ENCODE data around the gene PSIP1. TPM values are rescaled to one million over a fixed set of nuclear protein-coding genes. Genes with fewer than 3 reads are reported as not detected.

PSIP1 gene
- total RNA-seq, 1 experiment from 2014 or later, result 362 TPM

DNA sequence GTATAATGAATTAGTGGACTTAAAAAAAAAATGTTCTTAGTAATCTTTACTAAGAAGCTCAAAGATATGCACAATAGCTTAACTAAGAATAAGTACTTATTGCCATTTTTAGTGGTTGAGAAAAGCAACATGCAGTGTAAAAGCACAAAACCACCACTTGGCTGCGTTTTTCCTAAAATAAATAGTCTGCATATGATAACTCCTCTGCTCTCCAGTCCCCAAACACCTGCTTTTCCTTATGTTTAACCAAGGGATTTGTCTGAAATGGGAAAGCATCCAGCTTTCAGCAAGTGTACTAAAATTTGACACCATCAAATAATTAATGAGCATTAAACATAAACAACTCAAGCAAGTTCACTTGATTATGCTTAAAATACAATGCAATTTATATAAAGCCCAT, 41.4 kb downstream of the PSIP1 start:
- H3K4me3 Mint-ChIP-seq, result no peak overlapping the region
- Histone ChIP-seq H3K14ac (ENCODE audit: insufficient read depth, low read length) (no peak overlapping the region), H2AK5ac (ENCODE audit: insufficient read length, low read length) (no peak overlapping the region), H3T11ph (ENCODE audit: low read length) (no peak overlapping the region), H3K27ac (ENCODE audit: insufficient read length, low read depth, low read length) (no peak overlapping the region), H3K79me1 (ENCODE audit: insufficient read depth, low read depth, low read length, poor library complexity, severe bottlenecking) (no peaks in the 10 kb centered on the region), H3K4me1 (ENCODE audit: insufficient read depth, low read length) (no peaks in the 10 kb centered on the region), H3K23ac (ENCODE audit: insufficient read length, low read depth, low read length) (no peak overlapping the region), H3K9me3 (ENCODE audit: control insufficient read depth, low read depth, low read length) (no peaks in the 10 kb centered on the region), H3K9ac (ENCODE audit: extremely low read depth, insufficient read length, low read length) (no peak overlapping the region), H3K18ac (ENCODE audit: insufficient read length, low read depth, low read length) (no peak overlapping the region), H2BK20ac (ENCODE audit: low read depth, low read length, poor library complexity, severe bottlenecking) (no peak overlapping the region), H3K4ac (ENCODE audit: low read depth, low read length) (no peak overlapping the region), H2BK15ac (ENCODE audit: low read depth, low read length) (no peak overlapping the region), H3K56ac (ENCODE audit: insufficient read length, low read depth, low read length) (no peak overlapping the region), H2BK5ac (ENCODE audit: insufficient read length, low read length) (no peak overlapping the region), H3K4me2 (ENCODE audit: insufficient read depth, insufficient read length, low read length) (no peak overlapping the region), H4K5ac (ENCODE audit: insufficient read length, low read depth, low read length) (no peak overlapping the region), H2BK12ac (ENCODE audit: insufficient read length, low read depth, low read length) (no peak overlapping the region), H2AFZ (ENCODE audit: low read length) (no peak overlapping the region), H4K91ac (ENCODE audit: insufficient read length, low read depth, low read length) (no peak overlapping the region), H3K27me3 (ENCODE audit: insufficient read depth, low read length) (no peaks in the 10 kb centered on the region), H4K20me1 (ENCODE audit: control insufficient read depth, insufficient read depth, insufficient read length) (no peaks in the 10 kb centered on the region), H3K79me2 (ENCODE audit: insufficient read depth, low read length) (no peaks in the 10 kb centered on the region), H4K8ac (replicated peaks; ENCODE audit: insufficient read length, low read depth, low read length) (no peak overlapping the region), H2BK120ac (ENCODE audit: low read depth, low read length, poor library complexity, severe bottlenecking) (no peak overlapping the region), H3K23me2 (ENCODE audit: insufficient read length, low read depth, low read length, poor library complexity, severe bottlenecking) (no peaks in the 10 kb centered on the region)
- H3K9me3 Mint-ChIP-seq, result no peaks in the 10 kb centered on the region
- no peaks in the 10 kb centered on the region for H3K4me1 Mint-ChIP-seq
- DNase-seq, result no peak
- peaks cover 39 to 89% (median 79%) of the 10 kb centered on the region in 3 experiments for H3K36me3 Mint-ChIP-seq (ENCODE audit: insufficient read depth in 1 of 3, low read depth in 3 of 3)
- no peaks in the 10 kb centered on the region for H3K27me3 Mint-ChIP-seq (ENCODE audit: low read depth)
- TF ChIP-seq, protein P1, sequence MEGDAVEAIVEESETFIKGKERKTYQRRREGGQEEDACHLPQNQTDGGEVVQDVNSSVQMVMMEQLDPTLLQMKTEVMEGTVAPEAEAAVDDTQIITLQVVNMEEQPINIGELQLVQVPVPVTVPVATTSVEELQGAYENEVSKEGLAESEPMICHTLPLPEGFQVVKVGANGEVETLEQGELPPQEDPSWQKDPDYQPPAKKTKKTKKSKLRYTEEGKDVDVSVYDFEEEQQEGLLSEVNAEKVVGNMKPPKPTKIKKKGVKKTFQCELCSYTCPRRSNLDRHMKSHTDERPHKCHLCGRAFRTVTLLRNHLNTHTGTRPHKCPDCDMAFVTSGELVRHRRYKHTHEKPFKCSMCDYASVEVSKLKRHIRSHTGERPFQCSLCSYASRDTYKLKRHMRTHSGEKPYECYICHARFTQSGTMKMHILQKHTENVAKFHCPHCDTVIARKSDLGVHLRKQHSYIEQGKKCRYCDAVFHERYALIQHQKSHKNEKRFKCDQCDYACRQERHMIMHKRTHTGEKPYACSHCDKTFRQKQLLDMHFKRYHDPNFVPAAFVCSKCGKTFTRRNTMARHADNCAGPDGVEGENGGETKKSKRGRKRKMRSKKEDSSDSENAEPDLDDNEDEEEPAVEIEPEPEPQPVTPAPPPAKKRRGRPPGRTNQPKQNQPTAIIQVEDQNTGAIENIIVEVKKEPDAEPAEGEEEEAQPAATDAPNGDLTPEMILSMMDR (conservative IDR thresholded peaks at IDR 0.05), result no peak
- whole genome bisulfite sequencing (ENCODE audit: extremely low coverage, insufficient read length, low lambda C conversion rate), result no CpG with 5 or more reads among the region's 1 CpG
- 0 out of 7 replicates have a peak overlapping the region, but pooled peaks of 1 of the 3 experiments have one; percentile 44 for H3K27ac Mint-ChIP-seq
